Measurements from ENCODE around the gene CDS2. TPM values are rescaled to one million over a fixed set of nuclear protein-coding genes. Genes with fewer than 3 reads are reported as not detected.

The CDS2 gene
- total RNA-seq, 3 donors from 2014 or later (not counting 1 experiment from before 2014, with no cell fraction given): 45.6 to 54.7 (median 53.8) TPM

GRCh38 chr20:5170341-5170740, 43.5 kb downstream of the CDS2 start:
- Histone ChIP-seq H3K4me1 (ENCODE audit: control insufficient read depth, insufficient read depth, low read length) (peaks cover 28% of the 10 kb centered on the region), H3K27me3 (ENCODE audit: control insufficient read depth, insufficient read depth, low read length) (no peaks in the 10 kb centered on the region), H3K9me3 (ENCODE audit: control insufficient read depth, insufficient read depth, low read length) (no peaks in the 10 kb centered on the region), H3K36me3 (ENCODE audit: control insufficient read depth, insufficient read depth, low read length) (peaks cover 8% of the 10 kb centered on the region), H3K4me3 (ENCODE audit: low read length) (no peak overlapping the region), H3K27ac (ENCODE audit: low read length) (no peak overlapping the region)
- Mint-ChIP-seq H3K27ac (peak overlapping the region in 1 of 2 donors; percentile 65), H3K27me3 (ENCODE audit: low read depth in 2 of 2) (no peaks in the 10 kb centered on the region), H3K4me1 (peaks cover 70 to 71% of the 10 kb centered on the region in 2 donors), H3K9me3 (no peaks in the 10 kb centered on the region), H3K4me3 (no peak overlapping the region), H3K36me3 (no peaks in the 10 kb centered on the region)
- WGBS (ENCODE audit: insufficient coverage): 70% methylated on average over 8 of the region's 8 CpGs
- TF ChIP-seq CTCF (IDR thresholded peaks at IDR 0.05): no peak
- ATAC-seq (no peak), DNase-seq (no peak)
- intact Hi-C loops (cut with micrococcal nuclease): no loop called here

- 92% methylated on average over 14 of the region's 14 CpGs for WGBS (ENCODE audit: insufficient coverage)
- no peak overlapping the region for H3K4me3 ChIP-seq (ENCODE audit: low read length)
- Mint-ChIP-seq H3K27me3 (ENCODE audit: low read depth in 2 of 2) (no peaks in the 10 kb centered on the region), H3K27ac (peak overlapping the region; percentile 1 to 65), H3K9me3 (no peaks in the 10 kb centered on the region), H3K4me3 (no peak overlapping the region), H3K36me3 (no peaks in the 10 kb centered on the region), H3K4me1 (peaks cover 61 to 62% of the 10 kb centered on the region in 2 donors)
- no peak overlapping the region for H3K27ac ChIP-seq (ENCODE audit: low read length)
- intact Hi-C loops (cut with micrococcal nuclease): no loop called here
- ATAC-seq (no peak), DNase-seq (no peak)
- TF ChIP-seq CTCF (IDR thresholded peaks at IDR 0.05): no peak
- H3K4me1 ChIP-seq (ENCODE audit: control insufficient read depth, insufficient read depth, low read length): peaks cover 28% of the 10 kb centered on the region
- H3K9me3 ChIP-seq (ENCODE audit: control insufficient read depth, insufficient read depth, low read length): no peaks in the 10 kb centered on the region
- H3K27me3 ChIP-seq (ENCODE audit: control insufficient read depth, insufficient read depth, low read length): no peaks in the 10 kb centered on the region
- H3K36me3 ChIP-seq (ENCODE audit: control insufficient read depth, insufficient read depth, low read length): peaks cover 8% of the 10 kb centered on the region
Observed at GRCh38 chr20:5171064-5171789, 44.4 kb downstream of the CDS2 start.

- Mint-ChIP-seq H3K27ac (peak overlapping the region; percentile 1 to 65), H3K36me3 (no peaks in the 10 kb centered on the region), H3K27me3 (ENCODE audit: low read depth in 2 of 2) (no peaks in the 10 kb centered on the region), H3K4me3 (no peak overlapping the region), H3K9me3 (no peaks in the 10 kb centered on the region), H3K4me1 (peaks cover 56 to 57% of the 10 kb centered on the region in 2 donors)
- 87% methylated on average over 3 of the region's 4 CpGs for WGBS (ENCODE audit: insufficient coverage)
- Histone ChIP-seq H3K27me3 (ENCODE audit: control insufficient read depth, insufficient read depth, low read length) (no peaks in the 10 kb centered on the region), H3K9me3 (ENCODE audit: control insufficient read depth, insufficient read depth, low read length) (no peaks in the 10 kb centered on the region), H3K4me3 (ENCODE audit: low read length) (no peak overlapping the region), H3K27ac (ENCODE audit: low read length) (no peak overlapping the region), H3K4me1 (ENCODE audit: control insufficient read depth, insufficient read depth, low read length) (peaks cover 28% of the 10 kb centered on the region), H3K36me3 (ENCODE audit: control insufficient read depth, insufficient read depth, low read length) (peaks cover 12% of the 10 kb centered on the region)
- intact Hi-C loops (cut with micrococcal nuclease): no loop called here
- TF ChIP-seq CTCF (IDR thresholded peaks at IDR 0.05): no peak
- no peak for DNase-seq
- ATAC-seq: no peak
Observed at GRCh38 chr20:5171790-5172164, 45.0 kb downstream of the CDS2 start.

GRCh38 chr20:5172167-5172601, 45.4 kb downstream of the CDS2 start:
- no peak for DNase-seq
- no peak for TF ChIP-seq CTCF (IDR thresholded peaks at IDR 0.05)
- Mint-ChIP-seq H3K36me3 (no peaks in the 10 kb centered on the region), H3K27ac (peak overlapping the region; percentile 1 to 65), H3K27me3 (ENCODE audit: low read depth in 2 of 2) (no peaks in the 10 kb centered on the region), H3K9me3 (no peaks in the 10 kb centered on the region), H3K4me1 (peaks cover 51 to 53% of the 10 kb centered on the region in 2 donors), H3K4me3 (no peak overlapping the region)
- Histone ChIP-seq H3K4me1 (ENCODE audit: control insufficient read depth, insufficient read depth, low read length) (peaks cover 28% of the 10 kb centered on the region), H3K27ac (ENCODE audit: low read length) (no peak overlapping the region), H3K27me3 (ENCODE audit: control insufficient read depth, insufficient read depth, low read length) (no peaks in the 10 kb centered on the region), H3K4me3 (ENCODE audit: low read length) (no peak overlapping the region), H3K9me3 (ENCODE audit: control insufficient read depth, insufficient read depth, low read length) (no peaks in the 10 kb centered on the region), H3K36me3 (ENCODE audit: control insufficient read depth, insufficient read depth, low read length) (peaks cover 13% of the 10 kb centered on the region)
- intact Hi-C loops (cut with micrococcal nuclease): no loop called here
- ATAC-seq: peak in 2 of 3 donors; percentile 24 to 41
- WGBS (ENCODE audit: insufficient coverage): 78% methylated on average over 5 of the region's 8 CpGs
